Natural killer cell (primary cell): Measurements from ENCODE around the gene DMRTB1. TPM values are rescaled to one million over a fixed set of nuclear protein-coding genes. Genes with fewer than 3 reads are reported as not detected.
A peak's percentile ranks its signal among the peaks of the same experiment; 100 is the strongest.

Source experiments
- ATAC-seq, 3 donors: fragments of 150-1000 bp in 2 of 3; fragments of 200-7000 bp in 1 of 3; cut with Tn5 transposase; 1 replicate in 1 of 3; 2 replicates in 2 of 3; pipeline ENCODE4 v1.10.0; 2021; ENCODE audit warnings: mild to moderate bottlenecking in 2 of 3, moderate library complexity in 2 of 3
- DNase-seq, 2 donors: peaks; one replicate each; pipeline versions ENCODE4 v3.0.0 to v3.0.0-alpha.2; 2013 to 2021; ENCODE audit warnings: mixed read lengths in 1 of 2
- H3K27ac ChIP-seq: one replicate; pipeline ENCODE4 v1.5.1; 2013; ENCODE audit warnings: mild to moderate bottlenecking, low read length
- H3K27me3 ChIP-seq: one replicate; pipeline ENCODE4 v1.6.1; 2013; ENCODE audit warnings: low read length; ENCODE audit not compliant: control insufficient read depth, insufficient read depth
- H3K36me3 ChIP-seq: one replicate; pipeline ENCODE4 v1.6.1; 2013; ENCODE audit warnings: low read length; ENCODE audit not compliant: control insufficient read depth, insufficient read depth
- H3K4me1 ChIP-seq: one replicate; pipeline ENCODE4 v1.6.1; 2013; ENCODE audit warnings: low read length; ENCODE audit not compliant: control insufficient read depth, insufficient read depth
- H3K4me3 ChIP-seq: one replicate; pipeline ENCODE4 v1.5.1; 2013; ENCODE audit warnings: low read length
- H3K9me3 ChIP-seq: one replicate; pipeline ENCODE4 v1.6.1; 2013; ENCODE audit warnings: low read length; ENCODE audit not compliant: control insufficient read depth, insufficient read depth
- H3K27ac Mint-ChIP-seq, 2 donors: one replicate each; pipeline ENCODE4 v1.8.0; 2022; ENCODE audit warnings: mild to moderate bottlenecking in 2 of 2, mixed read lengths in 2 of 2, moderate library complexity in 1 of 2
- H3K27me3 Mint-ChIP-seq, 2 donors: one replicate each; pipeline ENCODE4 v1.8.0; 2022; ENCODE audit warnings: low read depth in 2 of 2, mixed read lengths in 2 of 2
- H3K36me3 Mint-ChIP-seq: one replicate; pipeline ENCODE4 v1.8.0; 2022; ENCODE audit warnings: mixed read lengths
- H3K4me1 Mint-ChIP-seq, 2 donors: one replicate each; pipeline ENCODE4 v1.8.0; 2022; ENCODE audit warnings: mixed read lengths in 2 of 2
- H3K4me3 Mint-ChIP-seq: one replicate; pipeline ENCODE4 v1.8.0; 2022; ENCODE audit warnings: mild to moderate bottlenecking, moderate library complexity, mixed read lengths
- H3K9me3 Mint-ChIP-seq, 2 donors: one replicate each; pipeline ENCODE4 v1.8.0; 2022; ENCODE audit warnings: mixed read lengths in 2 of 2
- CTCF ChIP-seq: fragments of 200-600 bp; IDR thresholded peaks from one replicate; pipeline ENCODE4 v1.8.0; 2022; ENCODE audit warnings: antibody characterized with exemption
- WGBS: methylation state at CpG from one replicate; pipeline ENCODE4 v1.1.7; 2013; ENCODE audit warnings: missing lambda C conversion rate; ENCODE audit not compliant: insufficient coverage; 5-methylcytosine and 5-hydroxymethylcytosine counted together
- intact Hi-C: fragments of 100-400 bp; cut with micrococcal nuclease; formaldehyde crosslinking; loops from one replicate; pipeline ENCODE4 v1.14.2; 2022
- total RNA-seq, 4 donors: library from RNA; stranded (reverse); fragments of 120-200 nt in 1 of 4; gene quantifications; one replicate each; pipeline versions ENCODE4 v1.2.3 to v1.2.4, GENCODE V29; 2013 to 2022

DMRTB1 gene
- total RNA-seq, 3 donors from 2014 or later (not counting 1 experiment from before 2014, with no cell fraction given) = not detected

- no peaks in the 10 kb centered on the region for H3K4me1 Mint-ChIP-seq
- Histone ChIP-seq H3K4me3 (no peak overlapping the region), H3K27ac (no peak overlapping the region), H3K9me3 (no peaks in the 10 kb centered on the region), H3K4me1 (no peaks in the 10 kb centered on the region), H3K27me3 (no peaks in the 10 kb centered on the region), H3K36me3 (no peaks in the 10 kb centered on the region)
- intact Hi-C loops = no loop called here
- no peak for DNase-seq
- no peaks in the 10 kb centered on the region for H3K9me3 Mint-ChIP-seq
- no CpG with 5 or more reads among the region's 2 CpGs for WGBS
- H3K27ac Mint-ChIP-seq = no peak overlapping the region
- H3K4me3 Mint-ChIP-seq = no peak overlapping the region
- no peaks in the 10 kb centered on the region for H3K36me3 Mint-ChIP-seq
- no peak for ATAC-seq
- no peak for TF ChIP-seq CTCF
- peaks cover 8 to 30% of the 10 kb centered on the region in 2 donors for H3K27me3 Mint-ChIP-seq
Observed at GRCh38 chr1:53448241-53448841, 10.9 kb upstream of the DMRTB1 start.

- 100% methylated on average over 2 of the region's 3 CpGs for WGBS
- H3K36me3 ChIP-seq = no peaks in the 10 kb centered on the region
- ATAC-seq = no peak
- peaks cover 8 to 30% of the 10 kb centered on the region in 2 donors for H3K27me3 Mint-ChIP-seq
- DNase-seq = no peak
- intact Hi-C loops = no loop called here
- H3K27ac Mint-ChIP-seq = no peak overlapping the region
- H3K27ac ChIP-seq = no peak overlapping the region
- no peaks in the 10 kb centered on the region for H3K36me3 Mint-ChIP-seq
- TF ChIP-seq CTCF = no peak
- no peaks in the 10 kb centered on the region for H3K27me3 ChIP-seq
- H3K4me1 Mint-ChIP-seq = no peaks in the 10 kb centered on the region
- H3K4me1 ChIP-seq = no peaks in the 10 kb centered on the region
- no peaks in the 10 kb centered on the region for H3K9me3 ChIP-seq
- H3K4me3 ChIP-seq = no peak overlapping the region
- no peaks in the 10 kb centered on the region for H3K9me3 Mint-ChIP-seq
- no peak overlapping the region for H3K4me3 Mint-ChIP-seq
Observed at GRCh38 chr1:53449021-53449420, 10.2 kb upstream of the DMRTB1 start.

- Mint-ChIP-seq H3K27me3 (peaks cover 8 to 30% of the 10 kb centered on the region in 2 donors), H3K4me1 (no peaks in the 10 kb centered on the region), H3K27ac (no peak overlapping the region), H3K9me3 (no peaks in the 10 kb centered on the region), H3K4me3 (no peak overlapping the region), H3K36me3 (no peaks in the 10 kb centered on the region)
- Histone ChIP-seq H3K4me1 (no peaks in the 10 kb centered on the region), H3K4me3 (no peak overlapping the region), H3K9me3 (no peaks in the 10 kb centered on the region), H3K27ac (no peak overlapping the region), H3K27me3 (no peaks in the 10 kb centered on the region), H3K36me3 (no peaks in the 10 kb centered on the region)
- 92% methylated on average over 8 of the region's 8 CpGs for WGBS
- intact Hi-C loops = no loop called here
- ATAC-seq = no peak
- no peak for TF ChIP-seq CTCF
- no peak for DNase-seq
Observed at GRCh38 chr1:53449693-53450092, 9.5 kb upstream of the DMRTB1 start.

- H3K4me3 ChIP-seq = no peak overlapping the region
- ATAC-seq (no peak), DNase-seq (peak in 1 of 2 donors; percentile 16)
- intact Hi-C loops = no loop called here
- peaks cover 11 to 30% of the 10 kb centered on the region in 2 donors for H3K27me3 Mint-ChIP-seq
- no peaks in the 10 kb centered on the region for H3K36me3 ChIP-seq
- no peaks in the 10 kb centered on the region for H3K4me1 ChIP-seq
- no peaks in the 10 kb centered on the region for H3K4me1 Mint-ChIP-seq
- H3K4me3 Mint-ChIP-seq = no peak overlapping the region
- WGBS = 0% methylated on average over 1 of the region's 2 CpGs
- no peaks in the 10 kb centered on the region for H3K9me3 Mint-ChIP-seq
- H3K27me3 ChIP-seq = no peaks in the 10 kb centered on the region
- no peaks in the 10 kb centered on the region for H3K36me3 Mint-ChIP-seq
- H3K9me3 ChIP-seq = no peaks in the 10 kb centered on the region
- no peak overlapping the region for H3K27ac ChIP-seq
- no peak overlapping the region for H3K27ac Mint-ChIP-seq
- peak; percentile 10 for TF ChIP-seq CTCF
Observed at GRCh38 chr1:53450225-53450624, 9.0 kb upstream of the DMRTB1 start.
